GM12878 (cell line): ENCODE results near the gene RAB40B. TPM values are rescaled to one million over a fixed set of nuclear protein-coding genes. Genes with fewer than 3 reads are reported as not detected.

Experiments used
- ATAC-seq: fragments of 200-7000 bp; cut with Tn5 transposase; 3 replicates; pipeline ENCODE4 v1.9.1; 2020; ENCODE audit warnings: mild to moderate bottlenecking, moderate library complexity
- BruUV-seq: library from RNA; stranded (reverse); fragments of 400-500 nt; replicated peaks from 2 replicates; lab custom pipeline; 2021; lab: Mats Ljungman, UMichigan
- CTCF ChIA-PET: fragments of 300-600 bp; sonication (Branson Sonifier 250); formaldehyde crosslinking; extraction: SDS; loops from one replicate; lab custom pipeline; 2021; ENCODE audit warnings: inconsistent platforms; lab: Yijun Ruan, JAX
- POLR2A ChIA-PET: fragments of 350-600 bp; formaldehyde crosslinking; extraction: SDS; loops from one replicate; lab custom pipeline; 2021; ENCODE audit warnings: inconsistent platforms; lab: Charles Lee
- RAD21 ChIA-PET: fragments of 300-600 bp; sonication (Branson Sonifier 250); formaldehyde crosslinking; loops from one replicate; lab custom pipeline; 2023; ENCODE audit warnings: antibody characterized with exemption; ENCODE audit not compliant: unreplicated experiment; lab: Charles Lee
- SMC1A ChIA-PET: fragments of 300-600 bp; sonication (Branson Sonifier 250); formaldehyde crosslinking; loops from one replicate; lab custom pipeline; 2023; ENCODE audit not compliant: unreplicated experiment, uncharacterized antibody; lab: Charles Lee
- DNase-seq: peaks from one replicate; pipeline ENCODE4 v3.0.0-alpha.2; 2011; ENCODE audit warnings: low read depth, low spot score
- FAIRE-seq: peaks from 3 replicates; lab custom pipeline; 2011; peaks lifted over from hg19 to GRCh38; lab: Jason Lieb, UNC
- H2AFZ ChIP-seq: 2 replicates; pipeline ENCODE4 v1.6.0; 2011; ENCODE audit warnings: low read depth, low read length, control low read depth; ENCODE audit not compliant: control insufficient read depth
- H3K27ac ChIP-seq: 2 replicates; pipeline ENCODE4 v1.5.1; 2011; ENCODE audit warnings: control low read depth; ENCODE audit not compliant: control insufficient read depth, insufficient read depth
- H3K27me3 ChIP-seq, 2 experiments: replicated peaks in 1 of 2; 2 replicates each; pipeline versions ENCODE4 v1.6.0 to v1.6.1; 2011; ENCODE audit warnings: low read length in 1 of 2; ENCODE audit not compliant: control insufficient read depth in 2 of 2, insufficient read depth in 2 of 2
- H3K36me3 ChIP-seq, 2 experiments: 2 replicates each; pipeline ENCODE4 v1.5.1; 2011; ENCODE audit warnings: low read length in 1 of 2; ENCODE audit not compliant: control insufficient read depth in 2 of 2, insufficient read depth in 2 of 2
- H3K4me1 ChIP-seq: 2 replicates; pipeline ENCODE4 v1.6.1; 2011; ENCODE audit warnings: mild to moderate bottlenecking, low read length, moderate library complexity, mixed read lengths; ENCODE audit not compliant: control insufficient read depth, insufficient read depth
- H3K4me2 ChIP-seq: 2 replicates; pipeline ENCODE4 v1.6.0; 2011; ENCODE audit warnings: control low read depth; ENCODE audit not compliant: control insufficient read depth, insufficient read depth
- H3K4me3 ChIP-seq: fragments of 200-600 bp; sonication (generic); 2 replicates; pipeline ENCODE4 v1.5.1; 2016
- H3K79me2 ChIP-seq: 2 replicates; pipeline ENCODE4 v1.6.0; 2011; ENCODE audit warnings: low read length; ENCODE audit not compliant: control insufficient read depth, insufficient read depth
- H3K9ac ChIP-seq: 2 replicates; pipeline ENCODE4 v1.8.0; 2011; ENCODE audit warnings: low read length, control low read depth, mixed read lengths; ENCODE audit not compliant: control insufficient read depth, insufficient read depth
- H3K9me3 ChIP-seq: replicated peaks from 3 replicates; pipeline ENCODE4 v1.5.1; 2011; ENCODE audit warnings: mild to moderate bottlenecking, low read length; ENCODE audit not compliant: control insufficient read depth, insufficient read depth
- H4K20me1 ChIP-seq: 2 replicates; pipeline ENCODE4 v1.6.0; 2011; ENCODE audit not compliant: control insufficient read depth, insufficient read depth
- CBX5 ChIP-seq: sonication (generic); IDR thresholded peaks from 2 replicates; pipeline ENCODE4 v1.6.1; 2016; ENCODE audit warnings: low read depth, moderate library complexity, mild to moderate bottlenecking, inconsistent platforms
- GATAD2B ChIP-seq: fragments of 450-650 bp; conservative IDR thresholded peaks from 2 replicates; pipeline ENCODE4 v1.6.1; 2017; ENCODE audit warnings: low read depth, mild to moderate bottlenecking, moderate library complexity
- RCOR1 ChIP-seq: conservative IDR thresholded peaks from 2 replicates; pipeline ENCODE4 v1.6.1; 2012; ENCODE audit warnings: low read depth, low read length, improper control_type of control experiment
- TCF7 ChIP-seq: IDR thresholded peaks from 2 replicates; pipeline ENCODE4 v1.6.1; 2014; ENCODE audit warnings: antibody characterized with exemption, borderline replicate concordance
- WGBS: methylation state at CpG from one replicate; pipeline ENCODE4 v1.1.6; 2016; ENCODE audit warnings: low lambda C conversion rate; ENCODE audit not compliant: insufficient replicate concordance, insufficient coverage; ENCODE audit errors: missing lambda C conversion rate; 5-methylcytosine and 5-hydroxymethylcytosine counted together
- in situ Hi-C: fragments of 300-500 bp; cut with MboI; formaldehyde crosslinking; loops from 9 replicates; pipeline ENCODE4 v1.14.3; 2018; ENCODE audit warnings: mixed read lengths
- intact Hi-C: fragments of 100-400 bp; cut with micrococcal nuclease; formaldehyde crosslinking; loops from one replicate; pipeline ENCODE4 v1.14.2; 2022; ENCODE audit not compliant: unreplicated experiment
- polyA plus RNA-seq, 11 experiments: library from polyadenylated mRNA; depleted of rRNA in 4 of 11; unstranded in 6 of 11; stranded (reverse) in 5 of 11; fragments of >200 nt; fragmentation: Nextera tagmentation in 4 of 11; fragmentation: Illumina TruSeq in 1 of 11; extraction: Ambion mirVana in 4 of 11; extraction: Trizol in 1 of 11; gene quantifications; 1 replicate in 1 of 11; 2 replicates in 10 of 11; pipeline versions ENCODE4 v1.2.1 to v1.2.3, GENCODE V29; 2011 to 2016; ENCODE audit warnings: inconsistent platforms in 2 of 11, missing spikeins in 2 of 11, low read depth in 1 of 11
- total RNA-seq, 4 experiments: library from RNA; depleted of rRNA in 3 of 4; stranded (reverse); fragments of >200 nt in 3 of 4; fragmentation: Illumina TruSeq in 1 of 4; extraction: Trizol in 1 of 4; gene quantifications; 2 replicates each; pipeline versions ENCODE4 v1.2.1 to v1.2.3, GENCODE V29; 2013 to 2021
- TF ChIP-seq, protein P1 (sequence below): fragments of 450-650 bp; IDR thresholded peaks from 2 replicates; pipeline ENCODE4 v1.6.1; 2018; ENCODE audit warnings: mild to moderate bottlenecking, low read depth, moderate library complexity; ENCODE audit not compliant: partially characterized antibody
- TF ChIP-seq, protein P2 (sequence below): fragments of 150-350 bp; IDR thresholded peaks from 2 replicates; pipeline ENCODE4 v1.6.1; 2016; ENCODE audit warnings: low read depth, low read length

RAB40B gene
- total and polyA plus RNA-seq, 10 of the 15 experiments (the other 5 are each of a cell fraction or from before 2014, with no cell fraction given) = 0.06 to 2.8 (median 1.4) TPM

DNA sequence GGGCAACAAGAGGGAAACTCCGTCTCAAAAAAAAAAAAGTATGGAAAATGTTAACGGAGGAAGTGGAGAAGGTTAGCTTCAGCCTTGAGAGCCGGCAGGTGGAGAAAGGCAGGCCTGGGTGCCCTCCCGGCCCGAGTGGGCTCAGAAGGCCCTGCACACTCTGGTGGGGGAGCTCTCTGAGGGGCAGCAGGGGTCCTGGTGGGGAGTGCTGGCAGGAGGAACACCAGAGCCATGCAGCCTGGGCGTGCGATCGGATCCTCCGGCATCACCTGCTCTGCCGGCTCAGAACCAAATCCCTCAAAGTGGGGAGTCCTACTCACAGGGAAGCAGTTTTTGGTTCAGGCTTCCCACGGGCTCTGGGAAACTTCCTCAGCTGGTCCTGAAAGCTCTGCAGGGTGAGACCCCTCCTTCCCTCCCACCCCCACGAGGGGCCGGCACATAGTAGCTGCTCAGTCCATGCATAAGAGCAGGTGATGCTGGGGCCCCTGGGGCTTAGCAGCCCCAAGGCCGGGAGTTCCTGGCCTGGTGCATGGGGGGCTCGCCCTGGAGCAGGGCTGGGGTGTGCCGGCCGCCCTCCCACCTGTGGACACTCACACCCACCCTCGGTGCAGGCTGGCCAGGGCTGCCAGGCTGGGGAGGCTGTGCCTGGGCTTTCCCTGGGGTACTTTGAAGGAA, 38.1 kb upstream of the RAB40B start:
- no TSS peak for BruUV-seq
- no peak overlapping the region for H3K4me2 ChIP-seq
- intact Hi-C loops (no loop called here), in situ Hi-C loops (no loop called here)
- H3K4me1 ChIP-seq = no peaks in the 10 kb centered on the region
- ChIA-PET RAD21 (no interaction called here), POLR2A (no interaction called here), SMC1A (interaction anchor here (0.8 kb wide), 1 partner anchor 138 kb away, joined by 3 read pairs; no protein-coding TSS in a partner anchor), CTCF (no interaction called here)
- H3K4me3 ChIP-seq = no peak overlapping the region
- H3K9ac ChIP-seq = no peak overlapping the region
- H3K79me2 ChIP-seq = no peaks in the 10 kb centered on the region
- WGBS = 58% methylated on average over 18 of the region's 18 CpGs
- no peaks in the 10 kb centered on the region for H3K27me3 ChIP-seq
- no peak overlapping the region for H3K27ac ChIP-seq
- H3K9me3 ChIP-seq = peaks cover 16% of the 10 kb centered on the region; the same call in 2 of the 3 replicates
- ATAC-seq = no peak
- no peak for FAIRE-seq
- H2AFZ ChIP-seq = no peak overlapping the region
- TF ChIP-seq GATAD2B = no peak
- TF ChIP-seq, protein P1, sequence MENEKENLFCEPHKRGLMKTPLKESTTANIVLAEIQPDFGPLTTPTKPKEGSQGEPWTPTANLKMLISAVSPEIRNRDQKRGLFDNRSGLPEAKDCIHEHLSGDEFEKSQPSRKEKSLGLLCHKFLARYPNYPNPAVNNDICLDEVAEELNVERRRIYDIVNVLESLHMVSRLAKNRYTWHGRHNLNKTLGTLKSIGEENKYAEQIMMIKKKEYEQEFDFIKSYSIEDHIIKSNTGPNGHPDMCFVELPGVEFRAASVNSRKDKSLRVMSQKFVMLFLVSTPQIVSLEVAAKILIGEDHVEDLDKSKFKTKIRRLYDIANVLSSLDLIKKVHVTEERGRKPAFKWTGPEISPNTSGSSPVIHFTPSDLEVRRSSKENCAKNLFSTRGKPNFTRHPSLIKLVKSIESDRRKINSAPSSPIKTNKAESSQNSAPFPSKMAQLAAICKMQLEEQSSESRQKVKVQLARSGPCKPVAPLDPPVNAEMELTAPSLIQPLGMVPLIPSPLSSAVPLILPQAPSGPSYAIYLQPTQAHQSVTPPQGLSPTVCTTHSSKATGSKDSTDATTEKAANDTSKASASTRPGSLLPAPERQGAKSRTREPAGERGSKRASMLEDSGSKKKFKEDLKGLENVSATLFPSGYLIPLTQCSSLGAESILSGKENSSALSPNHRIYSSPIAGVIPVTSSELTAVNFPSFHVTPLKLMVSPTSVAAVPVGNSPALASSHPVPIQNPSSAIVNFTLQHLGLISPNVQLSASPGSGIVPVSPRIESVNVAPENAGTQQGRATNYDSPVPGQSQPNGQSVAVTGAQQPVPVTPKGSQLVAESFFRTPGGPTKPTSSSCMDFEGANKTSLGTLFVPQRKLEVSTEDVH = no peak
- no peak for TF ChIP-seq RCOR1
- TF ChIP-seq CBX5 = no peak
- no peak for TF ChIP-seq TCF7
- TF ChIP-seq, protein P2, sequence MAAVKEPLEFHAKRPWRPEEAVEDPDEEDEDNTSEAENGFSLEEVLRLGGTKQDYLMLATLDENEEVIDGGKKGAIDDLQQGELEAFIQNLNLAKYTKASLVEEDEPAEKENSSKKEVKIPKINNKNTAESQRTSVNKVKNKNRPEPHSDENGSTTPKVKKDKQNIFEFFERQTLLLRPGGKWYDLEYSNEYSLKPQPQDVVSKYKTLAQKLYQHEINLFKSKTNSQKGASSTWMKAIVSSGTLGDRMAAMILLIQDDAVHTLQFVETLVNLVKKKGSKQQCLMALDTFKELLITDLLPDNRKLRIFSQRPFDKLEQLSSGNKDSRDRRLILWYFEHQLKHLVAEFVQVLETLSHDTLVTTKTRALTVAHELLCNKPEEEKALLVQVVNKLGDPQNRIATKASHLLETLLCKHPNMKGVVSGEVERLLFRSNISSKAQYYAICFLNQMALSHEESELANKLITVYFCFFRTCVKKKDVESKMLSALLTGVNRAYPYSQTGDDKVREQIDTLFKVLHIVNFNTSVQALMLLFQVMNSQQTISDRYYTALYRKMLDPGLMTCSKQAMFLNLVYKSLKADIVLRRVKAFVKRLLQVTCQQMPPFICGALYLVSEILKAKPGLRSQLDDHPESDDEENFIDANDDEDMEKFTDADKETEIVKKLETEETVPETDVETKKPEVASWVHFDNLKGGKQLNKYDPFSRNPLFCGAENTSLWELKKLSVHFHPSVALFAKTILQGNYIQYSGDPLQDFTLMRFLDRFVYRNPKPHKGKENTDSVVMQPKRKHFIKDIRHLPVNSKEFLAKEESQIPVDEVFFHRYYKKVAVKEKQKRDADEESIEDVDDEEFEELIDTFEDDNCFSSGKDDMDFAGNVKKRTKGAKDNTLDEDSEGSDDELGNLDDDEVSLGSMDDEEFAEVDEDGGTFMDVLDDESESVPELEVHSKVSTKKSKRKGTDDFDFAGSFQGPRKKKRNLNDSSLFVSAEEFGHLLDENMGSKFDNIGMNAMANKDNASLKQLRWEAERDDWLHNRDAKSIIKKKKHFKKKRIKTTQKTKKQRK = no peak
- H3K36me3 ChIP-seq = no peaks in the 10 kb centered on the region
- DNase-seq = no peak
- H4K20me1 ChIP-seq = no peaks in the 10 kb centered on the region
